ENCODE results near the gene TNFRSF8.
A peak's percentile ranks its signal among the peaks of the same experiment; 100 is the strongest.
"Not testable (repeated sequence)": the region's sequence is repeated elsewhere in the genome, so short reads cannot be mapped to it uniquely, and the experiment has no call there.

Gene TNFRSF8

GRCh38 chr1:12063141-12064072 is at the start of gene TNFRSF8:
TSS of gene TNFRSF8 (plus strand) at chr1:12063303. CDS start at chr1:12063599, 296 bp downstream.
- peak; percentile 34 to 54 for ATAC-seq

GRCh38 chr1:12014141-12014991 is 48.7 kb upstream of the TNFRSF8 start:
- ATAC-seq = no peak

- no peak for ATAC-seq
These were observed 48.1 kb upstream of the TNFRSF8 start for GRCh38 chr1:12015001-12015491.

GRCh38 chr1:12015499-12015898 is 47.6 kb upstream of the TNFRSF8 start:
- no peak for ATAC-seq

GRCh38 chr1:12016182-12016581 is 46.9 kb upstream of the TNFRSF8 start:
- no peak for ATAC-seq

GRCh38 chr1:12019858-12020509 is 43.1 kb upstream of the TNFRSF8 start:
- no peak for ATAC-seq

- no peak for ATAC-seq
These were observed 41.5 kb upstream of the TNFRSF8 start for GRCh38 chr1:12021616-12022015.

GRCh38 chr1:12022036-12022435 is 41.1 kb upstream of the TNFRSF8 start:
- ATAC-seq = no peak

- no peak for ATAC-seq
These were observed 36.5 kb upstream of the TNFRSF8 start for GRCh38 chr1:12026586-12026985.

- ATAC-seq = no peak
These were observed 34.9 kb upstream of the TNFRSF8 start for GRCh38 chr1:12028248-12028647.

GRCh38 chr1:12028957-12029511 is 34.1 kb upstream of the TNFRSF8 start:
- ATAC-seq = no peak

- ATAC-seq = no peak
These were observed 33.3 kb upstream of the TNFRSF8 start for GRCh38 chr1:12029720-12030339.

GRCh38 chr1:12031039-12031980 is 31.8 kb upstream of the TNFRSF8 start:
- peak; percentile 58 to 63 for ATAC-seq

- no peak for ATAC-seq
These were observed 30.9 kb upstream of the TNFRSF8 start for GRCh38 chr1:12032161-12032621.

GRCh38 chr1:12033441-12033840 is 29.7 kb upstream of the TNFRSF8 start:
- not testable (repeated sequence) for ATAC-seq

GRCh38 chr1:12034381-12034801 is 28.7 kb upstream of the TNFRSF8 start:
- no peak for ATAC-seq

GRCh38 chr1:12035312-12035711 is 27.8 kb upstream of the TNFRSF8 start:
- no peak for ATAC-seq

GRCh38 chr1:12037486-12038355 is 25.4 kb upstream of the TNFRSF8 start:
- no peak for ATAC-seq

GRCh38 chr1:12038356-12039163 is 24.5 kb upstream of the TNFRSF8 start:
- ATAC-seq = no peak
